HFF-Myc (cell line): ENCODE measurements around the gene C1GALT1C1L.

ENCODE experiments used
- DNase-seq: peaks from one replicate; pipeline ENCODE4 v3.0.0-alpha.2; 2011; ENCODE audit warnings: low read depth; ENCODE audit errors: extremely low read depth
- H3K4me3 ChIP-seq: replicated peaks from 2 replicates; pipeline ENCODE4 v1.5.1; 2011; ENCODE audit warnings: low read depth, mild to moderate bottlenecking, control low read depth, low read length
- CTCF ChIP-seq: IDR thresholded peaks from 2 replicates; pipeline ENCODE4 v1.5.1; 2012; ENCODE audit warnings: mild to moderate bottlenecking, low read depth, low read length, control low read depth; ENCODE audit errors: missing control alignments

The C1GALT1C1L gene

GRCh38 chr2:43676322-43677050 lies at the start of gene C1GALT1C1L:
Gene C1GALT1C1L (minus strand): TSS chr2:43676429. CDS start chr2:43676322, 107 bp downstream.
- H3K4me3 ChIP-seq = peak within 1 kb of the TSS; percentile 50
- DNase-seq = peak; percentile 22
- TF ChIP-seq CTCF = no peak

GRCh38 chr2:43725711-43726246 lies 49.5 kb upstream of the C1GALT1C1L start:
- H3K4me3 ChIP-seq = no peak overlapping the region
- no peak for TF ChIP-seq CTCF
- no peak for DNase-seq

- DNase-seq = no peak
- TF ChIP-seq CTCF = no peak
Observed at GRCh38 chr2:43724728-43725526, 48.7 kb upstream of the C1GALT1C1L start.

GRCh38 chr2:43718530-43719124 lies 42.4 kb upstream of the C1GALT1C1L start:
- DNase-seq = no peak
- no peak for TF ChIP-seq CTCF
- H3K4me3 ChIP-seq = no peak overlapping the region

More at GRCh38 chr2:43724728-43725526, 48.7 kb upstream of the C1GALT1C1L start:
- H3K4me3 ChIP-seq = no peak overlapping the region

- no peak for TF ChIP-seq CTCF
- DNase-seq = no peak
- no peak overlapping the region for H3K4me3 ChIP-seq
Observed at GRCh38 chr2:43717322-43717721, 41.1 kb upstream of the C1GALT1C1L start.

- DNase-seq = no peak
- no peak for TF ChIP-seq CTCF
- no peak overlapping the region for H3K4me3 ChIP-seq
Observed at GRCh38 chr2:43715300-43716098, 39.3 kb upstream of the C1GALT1C1L start.
